Endothelial cell of umbilical vein (primary cell): ENCODE results near the gene L3MBTL2. TPM values are rescaled to one million over a fixed set of nuclear protein-coding genes. Genes with fewer than 3 reads are reported as not detected.

Experiments used
- BruUV-seq: library from RNA; stranded (reverse); fragments of 400-500 nt; replicated peaks from 2 replicates; lab custom pipeline; 2021; lab: Mats Ljungman, UMichigan
- CTCF ChIA-PET: fragments of 300-600, 350-600 bp; sonication (Branson Sonifier 250); formaldehyde crosslinking; loops from one replicate; lab custom pipeline; 2021; ENCODE audit warnings: antibody characterized with exemption, inconsistent platforms; lab: Charles Lee
- POLR2A ChIA-PET: fragments of 300-600, 350-600 bp; sonication (Branson Sonifier 250); formaldehyde crosslinking; loops from one replicate; lab custom pipeline; 2021; ENCODE audit warnings: antibody characterized with exemption, inconsistent platforms; lab: Charles Lee
- DNase-seq: peaks from one replicate; pipeline ENCODE4 v3.0.0-alpha.2; 2011; ENCODE audit warnings: low read depth, low spot score
- FAIRE-seq: peaks from 2 replicates; lab custom pipeline; 2011; peaks lifted over from hg19 to GRCh38; lab: Jason Lieb, UNC
- H2AFZ ChIP-seq: 2 replicates; pipeline ENCODE4 v1.6.0; 2012; ENCODE audit warnings: low read depth, low read length, control low read depth, inconsistent platforms
- H3K27ac ChIP-seq: 2 replicates; pipeline ENCODE4 v1.5.1; 2011; ENCODE audit warnings: low read depth, mild to moderate bottlenecking, control low read depth, low read length, moderate library complexity; ENCODE audit not compliant: insufficient read depth
- H3K27me3 ChIP-seq, 2 experiments: 2 replicates each; pipeline versions ENCODE4 v1.6.0 to v1.6.1; 2011; ENCODE audit warnings: low read length in 2 of 2, mixed read lengths in 1 of 2; ENCODE audit not compliant: control insufficient read depth in 2 of 2, insufficient read depth in 2 of 2
- H3K36me3 ChIP-seq, 2 experiments: 2 replicates in 1 of 2; 3 replicates in 1 of 2; pipeline ENCODE4 v1.5.1; 2011; ENCODE audit warnings: low read length in 2 of 2, mild to moderate bottlenecking in 1 of 2, moderate library complexity in 1 of 2; ENCODE audit not compliant: control insufficient read depth in 2 of 2, insufficient read depth in 2 of 2; ENCODE audit errors: extremely low read depth in 1 of 2
- H3K4me1 ChIP-seq: 3 replicates; pipeline ENCODE4 v1.5.1; 2011; ENCODE audit warnings: mild to moderate bottlenecking, low read length; ENCODE audit not compliant: control insufficient read depth, insufficient read depth; ENCODE audit errors: extremely low read depth
- H3K4me2 ChIP-seq: 2 replicates; pipeline ENCODE4 v1.6.1; 2011; ENCODE audit warnings: low read length, control low read depth, mixed read lengths; ENCODE audit not compliant: insufficient read depth
- H3K4me3 ChIP-seq, 3 experiments: fragments of 200-600 bp in 1 of 3; sonication (generic), shearing (Covaris generic) in 1 of 3; replicated peaks in 1 of 3; 2 replicates each; pipeline ENCODE4 v1.5.1; 2011 to 2016; ENCODE audit warnings: control low read depth in 3 of 3, low read length in 3 of 3, mild to moderate bottlenecking in 2 of 3, inconsistent platforms in 1 of 3, low read depth in 1 of 3, moderate library complexity in 1 of 3; ENCODE audit not compliant: insufficient read depth in 1 of 3
- H3K79me2 ChIP-seq: 2 replicates; pipeline ENCODE4 v1.6.0; 2012; ENCODE audit warnings: low read length, inconsistent platforms; ENCODE audit not compliant: control insufficient read depth, insufficient read depth
- H3K9ac ChIP-seq: replicated peaks from 2 replicates; pipeline ENCODE3; 2011; ENCODE audit warnings: low read length, control low read depth; ENCODE audit not compliant: insufficient read depth; ENCODE audit errors: extremely low read depth
- H3K9me1 ChIP-seq: replicated peaks from 3 replicates; pipeline ENCODE4 v1.6.0; 2011; ENCODE audit warnings: mild to moderate bottlenecking, low read length; ENCODE audit not compliant: control insufficient read depth, insufficient read depth; ENCODE audit errors: extremely low read depth
- H3K9me3 ChIP-seq: replicated peaks from 2 replicates; pipeline ENCODE4 v1.5.1; 2012; ENCODE audit warnings: low read length, inconsistent platforms; ENCODE audit not compliant: control insufficient read depth, insufficient read depth
- H4K20me1 ChIP-seq: replicated peaks from 2 replicates; pipeline ENCODE3; 2011; ENCODE audit warnings: mild to moderate bottlenecking, low read length; ENCODE audit not compliant: control insufficient read depth, insufficient read depth; ENCODE audit errors: extremely low read depth
- EZH2 ChIP-seq: IDR thresholded peaks from 2 replicates; pipeline ENCODE4 v1.6.1; 2012; ENCODE audit warnings: borderline replicate concordance, low read depth, mild to moderate bottlenecking, moderate library complexity, low read length, inconsistent platforms; ENCODE audit not compliant: severe bottlenecking
- FOS ChIP-seq: IDR thresholded peaks from 2 replicates; pipeline ENCODE4 v1.6.1; 2011; ENCODE audit warnings: mild to moderate bottlenecking, low read length, moderate library complexity, borderline replicate concordance; ENCODE audit not compliant: insufficient read depth
- GATA2 ChIP-seq: IDR thresholded peaks from 2 replicates; pipeline ENCODE4 v1.7.0; 2011; ENCODE audit warnings: low read depth, mild to moderate bottlenecking, moderate library complexity, mixed read lengths, low read length; ENCODE audit not compliant: insufficient read length, insufficient read depth
- MAX ChIP-seq: IDR thresholded peaks from 2 replicates; pipeline ENCODE4 v1.6.1; 2011; ENCODE audit not compliant: insufficient read depth, insufficient read length
- MYC ChIP-seq: IDR thresholded peaks from one replicate; pipeline ENCODE4 v1.6.1; 2011; ENCODE audit warnings: mild to moderate bottlenecking, low read depth, low read length
- POLR2A ChIP-seq: IDR thresholded peaks from 2 replicates; pipeline ENCODE4 v1.6.1; 2012; ENCODE audit warnings: low read depth, mild to moderate bottlenecking, control low read depth, low read length
- dilution Hi-C: fragments of 300-500 bp; cut with MboI; formaldehyde crosslinking; loops from one replicate; pipeline ENCODE4 v1.15.0; 2019; ENCODE audit warnings: low sequenced_read_pairs; ENCODE audit not compliant: extremely low pct_ligation_motif_present
- intact Hi-C: fragments of 100-400 bp; cut with micrococcal nuclease; formaldehyde crosslinking; loops from one replicate; pipeline ENCODE4 v1.10.0; 2022
- polyA plus RNA-seq, 4 experiments: library from polyadenylated mRNA; depleted of rRNA in 3 of 4; stranded (reverse) in 3 of 4; unstranded in 1 of 4; fragments of >200 nt; gene quantifications; 2 replicates each; pipeline versions ENCODE4 v1.2.1 to v1.2.3, GENCODE V29; 2011 to 2012; ENCODE audit warnings: missing spikeins in 1 of 4
- total RNA-seq: library from RNA; stranded (reverse); gene quantifications from 2 replicates; pipeline ENCODE4 v1.2.3, GENCODE V29; 2021
- TF ChIP-seq, protein P1 (sequence below), 2 donors: IDR thresholded peaks; 1 replicate in 1 of 2; 2 replicates in 1 of 2; pipeline ENCODE4 v1.5.1; 2011; ENCODE audit warnings: low read length in 2 of 2, mild to moderate bottlenecking in 2 of 2, moderate library complexity in 2 of 2, control low read depth in 1 of 2, inconsistent platforms in 1 of 2, low read depth in 1 of 2; ENCODE audit not compliant: insufficient read depth in 1 of 2; ENCODE audit errors: extremely low read depth in 1 of 2

The L3MBTL2 gene
- total and polyA plus RNA-seq, 2 donors (not counting 3 experiments of a cell fraction or from before 2014, with no cell fraction given), result 28.2 to 34.9 TPM

DNA sequence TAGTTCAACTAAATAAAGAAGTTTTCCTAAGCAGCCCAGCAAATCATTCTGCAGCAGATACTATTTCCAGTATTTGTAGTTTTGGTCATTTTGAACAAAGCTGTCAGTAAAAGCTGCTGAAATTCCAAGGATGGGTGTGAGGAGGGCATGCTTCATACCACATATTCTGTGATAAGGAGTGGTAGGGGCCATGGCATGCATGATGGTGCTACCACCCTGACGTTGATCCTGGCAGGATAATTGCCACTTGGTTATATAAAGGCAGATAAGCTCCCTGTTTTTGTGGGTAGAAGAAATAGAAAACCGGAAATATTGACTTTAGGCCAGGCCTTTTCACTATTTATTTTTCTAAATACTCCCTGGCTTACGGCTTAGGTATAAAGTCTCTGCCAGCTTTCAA is 33.1 kb upstream of the L3MBTL2 start:
- Histone ChIP-seq H3K9me1 (no peaks in the 10 kb centered on the region), H3K27me3 (no peaks in the 10 kb centered on the region), H3K9me3 (no peaks in the 10 kb centered on the region), H3K9ac (no peak overlapping the region), H4K20me1 (no peaks in the 10 kb centered on the region), H3K79me2 (no peaks in the 10 kb centered on the region), H3K4me1 (no peaks in the 10 kb centered on the region), H3K36me3 (peaks cover 37 to 41% of the 10 kb centered on the region in 2 experiments), H2AFZ (no peak overlapping the region), H3K4me2 (no peak overlapping the region), H3K27ac (no peak overlapping the region), H3K4me3 (no peak overlapping the region)
- ChIA-PET CTCF (interaction anchor here (0.6 to 2.3 kb wide), 4 partner anchors 9 to 249 kb away, joined by 3 to 9 read pairs (median 6); no protein-coding TSS in a partner anchor), POLR2A (no interaction called here)
- TF ChIP-seq, protein P1, sequence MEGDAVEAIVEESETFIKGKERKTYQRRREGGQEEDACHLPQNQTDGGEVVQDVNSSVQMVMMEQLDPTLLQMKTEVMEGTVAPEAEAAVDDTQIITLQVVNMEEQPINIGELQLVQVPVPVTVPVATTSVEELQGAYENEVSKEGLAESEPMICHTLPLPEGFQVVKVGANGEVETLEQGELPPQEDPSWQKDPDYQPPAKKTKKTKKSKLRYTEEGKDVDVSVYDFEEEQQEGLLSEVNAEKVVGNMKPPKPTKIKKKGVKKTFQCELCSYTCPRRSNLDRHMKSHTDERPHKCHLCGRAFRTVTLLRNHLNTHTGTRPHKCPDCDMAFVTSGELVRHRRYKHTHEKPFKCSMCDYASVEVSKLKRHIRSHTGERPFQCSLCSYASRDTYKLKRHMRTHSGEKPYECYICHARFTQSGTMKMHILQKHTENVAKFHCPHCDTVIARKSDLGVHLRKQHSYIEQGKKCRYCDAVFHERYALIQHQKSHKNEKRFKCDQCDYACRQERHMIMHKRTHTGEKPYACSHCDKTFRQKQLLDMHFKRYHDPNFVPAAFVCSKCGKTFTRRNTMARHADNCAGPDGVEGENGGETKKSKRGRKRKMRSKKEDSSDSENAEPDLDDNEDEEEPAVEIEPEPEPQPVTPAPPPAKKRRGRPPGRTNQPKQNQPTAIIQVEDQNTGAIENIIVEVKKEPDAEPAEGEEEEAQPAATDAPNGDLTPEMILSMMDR (IDR thresholded peaks at IDR 0.05; ENCODE audit: extremely low read depth in 1 of 2, insufficient read depth in 1 of 2, low read depth in 1 of 2, low read length in 2 of 2), result no peak
- no peak for TF ChIP-seq MYC
- dilution Hi-C loops, result no loop called here
- no peak for FAIRE-seq
- BruUV-seq, result no TSS peak
- intact Hi-C loops, result no loop called here
- DNase-seq, result no peak

GRCh38 chr22:41175546-41175945 is 29.6 kb upstream of the L3MBTL2 start:
- H3K9me1 ChIP-seq, result no peaks in the 10 kb centered on the region
- intact Hi-C loops, result no loop called here
- no peaks in the 10 kb centered on the region for H3K79me2 ChIP-seq
- CTCF ChIA-PET, result no interaction called here
- H4K20me1 ChIP-seq, result no peaks in the 10 kb centered on the region
- no peaks in the 10 kb centered on the region for H3K27me3 ChIP-seq
- H2AFZ ChIP-seq, result no peak overlapping the region
- DNase-seq, result peak; percentile 26
- peaks cover under 1% of the 10 kb centered on the region for H3K4me1 ChIP-seq
- BruUV-seq, result no TSS peak
- dilution Hi-C loops, result no loop called here
- H3K9me3 ChIP-seq, result no peaks in the 10 kb centered on the region
- H3K36me3 ChIP-seq, result peaks cover 16 to 41% of the 10 kb centered on the region in 2 experiments
- H3K4me3 ChIP-seq, result no peak overlapping the region
- TF ChIP-seq POLR2A (no peak), FOS (no peak), EZH2 (no peak), GATA2 (no peak), MAX (no peak)
- TF ChIP-seq, protein P1 (IDR thresholded peaks at IDR 0.05; ENCODE audit: extremely low read depth in 1 of 2, insufficient read depth in 1 of 2, low read depth in 1 of 2, low read length in 2 of 2), result no peak
- H3K4me2 ChIP-seq, result no peak overlapping the region
- no peak overlapping the region for H3K27ac ChIP-seq
- POLR2A ChIA-PET, result no interaction called here
- H3K9ac ChIP-seq, result no peak overlapping the region
- no peak for FAIRE-seq
